ENCODE measurements around the gene CYP27B1. TPM values are rescaled to one million over a fixed set of nuclear protein-coding genes. Genes with fewer than 3 reads are reported as not detected.

CYP27B1 gene
- total RNA-seq, 2 experiments from 2014 or later: 6.9 to 7.1 TPM

DNA sequence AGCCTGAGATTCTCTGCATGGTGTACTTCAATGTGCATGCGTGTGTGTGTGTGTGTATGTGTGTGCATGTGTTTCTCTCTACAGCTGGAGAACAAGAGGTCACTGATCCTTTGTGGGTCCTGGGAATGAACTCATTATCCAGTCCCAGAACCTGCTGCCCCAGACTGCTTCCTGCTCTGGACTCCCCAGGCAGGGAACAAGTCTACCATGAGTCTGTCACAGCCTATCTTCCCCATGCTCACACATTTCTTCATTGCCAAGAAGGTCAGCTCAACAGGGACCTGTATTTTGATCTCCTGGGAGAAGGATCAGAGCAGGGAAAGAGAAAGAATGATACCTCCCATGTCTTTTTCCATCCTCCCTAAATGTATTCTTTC is 25.5 kb downstream of the CYP27B1 start:
- Histone ChIP-seq H3K4me2 (ENCODE audit: low read length) (peak overlapping the region; percentile 93), H3K9me2 (ENCODE audit: insufficient read depth, low read length) (no peaks in the 10 kb centered on the region), H3K79me2 (ENCODE audit: insufficient read depth, low read depth, low read length) (peaks cover 14% of the 10 kb centered on the region; the same call in 1 of the 2 replicates), H3K9me3 (ENCODE audit: low read length) (no peaks in the 10 kb centered on the region), H3K4me3 (ENCODE audit: low read depth, low read length, poor library complexity, severe bottlenecking) (peak overlapping the region; percentile 80), H2AFZ (ENCODE audit: low read length) (peak overlapping the region; percentile 66; the same call in 1 of the 2 replicates), H3K4me1 (ENCODE audit: insufficient read depth, low read length, poor library complexity, severe bottlenecking) (peaks cover 47% of the 10 kb centered on the region), H3K36me3 (ENCODE audit: insufficient read depth, low read length) (peaks cover 15% of the 10 kb centered on the region), H3K27ac (ENCODE audit: low read depth, low read length, poor library complexity, severe bottlenecking) (peak overlapping the region; percentile 45), H4K20me1 (ENCODE audit: insufficient read depth, low read length) (no peaks in the 10 kb centered on the region)
- no TSS peak for BruUV-seq (replicated peaks)
- POLR2A ChIA-PET: interaction anchor here (0.6 to 1.8 kb wide), 6 partner anchors 9 to 1928 kb away, joined by 3 to 5 read pairs (median 4); partner anchors contain the start of gene DCTN2
- CTCF ChIA-PET (ENCODE audit: unreplicated experiment): interaction anchor here (0.6 kb wide), 1 partner anchor 38 kb away, joined by 3 read pairs; no protein-coding TSS in a partner anchor
- intact Hi-C loops (cut with micrococcal nuclease; ENCODE audit: unreplicated experiment): loop anchor here (5.0 kb wide), 1 partner anchor 264 kb away; the partner anchor contains the start of gene ARHGAP9
- no peak for DNase-seq (ENCODE audit: low spot score)
- no peak for TF ChIP-seq EZH2phosphoT487 (IDR thresholded peaks at IDR 0.05; ENCODE audit: borderline replicate concordance, low read depth, low read length)
- TF ChIP-seq, protein P1, sequence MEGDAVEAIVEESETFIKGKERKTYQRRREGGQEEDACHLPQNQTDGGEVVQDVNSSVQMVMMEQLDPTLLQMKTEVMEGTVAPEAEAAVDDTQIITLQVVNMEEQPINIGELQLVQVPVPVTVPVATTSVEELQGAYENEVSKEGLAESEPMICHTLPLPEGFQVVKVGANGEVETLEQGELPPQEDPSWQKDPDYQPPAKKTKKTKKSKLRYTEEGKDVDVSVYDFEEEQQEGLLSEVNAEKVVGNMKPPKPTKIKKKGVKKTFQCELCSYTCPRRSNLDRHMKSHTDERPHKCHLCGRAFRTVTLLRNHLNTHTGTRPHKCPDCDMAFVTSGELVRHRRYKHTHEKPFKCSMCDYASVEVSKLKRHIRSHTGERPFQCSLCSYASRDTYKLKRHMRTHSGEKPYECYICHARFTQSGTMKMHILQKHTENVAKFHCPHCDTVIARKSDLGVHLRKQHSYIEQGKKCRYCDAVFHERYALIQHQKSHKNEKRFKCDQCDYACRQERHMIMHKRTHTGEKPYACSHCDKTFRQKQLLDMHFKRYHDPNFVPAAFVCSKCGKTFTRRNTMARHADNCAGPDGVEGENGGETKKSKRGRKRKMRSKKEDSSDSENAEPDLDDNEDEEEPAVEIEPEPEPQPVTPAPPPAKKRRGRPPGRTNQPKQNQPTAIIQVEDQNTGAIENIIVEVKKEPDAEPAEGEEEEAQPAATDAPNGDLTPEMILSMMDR (conservative IDR thresholded peaks at IDR 0.05; ENCODE audit: low read length): no peak

DNA sequence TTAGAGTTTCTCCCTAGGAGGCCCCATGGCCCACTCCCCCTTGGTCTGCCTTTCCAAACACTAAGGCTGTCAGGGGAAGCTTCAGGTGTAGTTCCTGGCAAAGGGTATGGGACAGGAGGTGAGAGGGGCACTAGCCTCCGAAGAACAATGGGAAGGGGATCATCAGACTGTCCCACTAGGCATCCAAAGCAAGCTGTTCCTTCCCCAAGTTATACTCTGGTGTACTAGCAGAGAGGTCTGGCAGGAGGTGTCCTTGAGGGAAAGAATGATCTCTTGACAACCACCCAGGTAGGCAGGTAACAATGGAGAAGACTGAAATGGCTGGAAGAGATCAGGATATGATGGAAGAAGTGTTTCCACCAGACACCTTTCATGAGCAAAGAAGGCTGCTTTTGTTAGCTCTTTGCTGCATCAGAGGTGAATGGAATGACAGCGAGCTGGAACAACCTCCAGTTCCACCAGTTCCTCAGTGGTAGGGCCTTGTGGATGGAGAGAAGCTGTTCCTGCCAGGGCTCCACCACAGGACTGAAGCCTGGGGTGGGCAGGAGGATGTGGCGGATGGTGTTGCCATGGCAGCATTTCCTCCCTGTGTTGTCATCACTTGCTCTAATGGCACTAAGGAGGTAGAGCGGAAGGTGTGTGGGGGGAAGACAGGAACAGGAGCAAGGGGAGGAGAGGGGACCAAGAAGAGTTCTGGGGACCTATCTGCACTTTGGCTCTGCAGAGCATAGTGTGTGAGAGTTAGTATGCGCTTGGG is 26.0 kb downstream of the CYP27B1 start:
- POLR2A ChIA-PET: interaction anchor here (0.8 to 1.8 kb wide), 4 partner anchors 10 to 194 kb away, joined by 3 to 5 read pairs (median 4); partner anchors contain the start of gene DCTN2
- intact Hi-C loops (cut with micrococcal nuclease; ENCODE audit: unreplicated experiment): loop anchor here (5.0 kb wide), 1 partner anchor 264 kb away; the partner anchor contains the start of gene ARHGAP9

More for the DNA sequence above, 26.0 kb downstream of the CYP27B1 start:
- H4K20me1 ChIP-seq (ENCODE audit: insufficient read depth, low read length): no peaks in the 10 kb centered on the region
- no TSS peak for BruUV-seq (replicated peaks)
- H3K9me3 ChIP-seq (ENCODE audit: low read length): no peaks in the 10 kb centered on the region
- H3K36me3 ChIP-seq (ENCODE audit: insufficient read depth, low read length): peaks cover 9% of the 10 kb centered on the region
- peak overlapping the region; percentile 80 for H3K4me3 ChIP-seq (ENCODE audit: low read depth, low read length, poor library complexity, severe bottlenecking)
- CTCF ChIA-PET (ENCODE audit: unreplicated experiment): interaction anchor here (0.6 kb wide), 1 partner anchor 38 kb away, joined by 3 read pairs; no protein-coding TSS in a partner anchor
- H2AFZ ChIP-seq (ENCODE audit: low read length): no peak overlapping the region
- peaks cover 47% of the 10 kb centered on the region for H3K4me1 ChIP-seq (ENCODE audit: insufficient read depth, low read length, poor library complexity, severe bottlenecking)
- TF ChIP-seq, protein P1 (conservative IDR thresholded peaks at IDR 0.05; ENCODE audit: low read length): no peak
- no peak for TF ChIP-seq EZH2phosphoT487 (IDR thresholded peaks at IDR 0.05; ENCODE audit: borderline replicate concordance, low read depth, low read length)
- no peaks in the 10 kb centered on the region for H3K9me2 ChIP-seq (ENCODE audit: insufficient read depth, low read length)
- H3K79me2 ChIP-seq (ENCODE audit: insufficient read depth, low read depth, low read length): peaks cover 14% of the 10 kb centered on the region; the same call in 1 of the 2 replicates
- H3K4me2 ChIP-seq (ENCODE audit: low read length): peak overlapping the region; percentile 93
- peak; percentile 82 for DNase-seq (ENCODE audit: low spot score)
- peak overlapping the region; percentile 45 for H3K27ac ChIP-seq (ENCODE audit: low read depth, low read length, poor library complexity, severe bottlenecking)
